NCI-H1417 treated with DMSO at 0.1 percent for 48 hours (cell line): ENCODE measurements around the gene PLIN1.

Experiments
- DNase-seq: peaks from one replicate; lab custom pipeline; 2025; lab: John Stamatoyannopoulos, UW

The PLIN1 gene

GRCh38 chr15:89652131-89652530, 27.0 kb downstream of the PLIN1 start:
- no peak for DNase-seq

DNA sequence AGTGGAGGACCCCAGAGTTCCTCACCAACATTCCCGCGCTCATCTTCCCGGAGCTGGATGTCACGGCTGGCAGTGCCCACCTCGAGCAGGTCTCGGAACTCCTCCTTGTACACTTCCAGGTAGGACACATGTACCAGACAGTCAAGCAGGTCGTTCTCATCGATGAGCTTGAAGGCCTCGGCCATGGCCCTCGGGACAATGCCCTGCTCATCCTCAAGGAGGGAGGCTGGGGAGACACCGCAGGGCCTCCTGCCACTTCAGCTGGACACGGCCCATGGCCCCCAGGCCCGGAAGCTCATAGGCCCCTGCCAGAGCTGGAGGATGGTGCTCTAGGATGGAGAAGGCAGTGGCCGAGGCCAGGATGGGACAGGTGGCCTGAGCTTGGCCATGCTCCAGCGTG, 29.5 kb downstream of the PLIN1 start:
- DNase-seq: no peak

DNA sequence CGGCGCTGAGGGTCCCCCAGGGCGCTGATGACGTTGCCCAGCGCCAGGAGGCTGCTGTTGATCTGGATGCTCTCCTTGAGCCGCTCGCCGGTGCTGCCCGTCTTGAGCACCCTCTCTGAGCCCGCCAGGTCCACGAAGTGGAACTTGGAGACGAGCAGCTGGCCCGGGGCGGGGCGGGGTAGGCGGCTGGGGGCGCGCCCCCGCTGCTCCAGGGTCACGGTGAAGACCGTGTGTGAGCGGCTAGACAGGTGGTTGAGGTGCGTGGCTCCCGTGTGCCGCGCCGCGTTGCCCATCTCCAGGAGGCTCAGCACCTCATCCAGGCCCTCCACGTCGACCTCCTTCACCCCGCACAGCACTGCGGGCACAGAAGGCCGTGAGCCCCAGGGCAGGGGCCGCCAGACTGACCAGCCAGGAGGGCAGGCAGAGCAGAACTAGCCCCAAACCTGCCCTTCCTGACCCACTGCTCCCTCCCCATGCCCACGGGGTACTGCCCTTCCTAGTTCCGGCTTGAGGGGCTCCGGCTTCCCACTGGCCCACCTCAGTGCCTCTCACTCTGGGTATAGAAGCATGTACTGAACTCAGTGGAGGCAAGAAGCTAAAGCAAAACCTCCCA, 30.0 kb downstream of the PLIN1 start:
- no peak for DNase-seq

DNA sequence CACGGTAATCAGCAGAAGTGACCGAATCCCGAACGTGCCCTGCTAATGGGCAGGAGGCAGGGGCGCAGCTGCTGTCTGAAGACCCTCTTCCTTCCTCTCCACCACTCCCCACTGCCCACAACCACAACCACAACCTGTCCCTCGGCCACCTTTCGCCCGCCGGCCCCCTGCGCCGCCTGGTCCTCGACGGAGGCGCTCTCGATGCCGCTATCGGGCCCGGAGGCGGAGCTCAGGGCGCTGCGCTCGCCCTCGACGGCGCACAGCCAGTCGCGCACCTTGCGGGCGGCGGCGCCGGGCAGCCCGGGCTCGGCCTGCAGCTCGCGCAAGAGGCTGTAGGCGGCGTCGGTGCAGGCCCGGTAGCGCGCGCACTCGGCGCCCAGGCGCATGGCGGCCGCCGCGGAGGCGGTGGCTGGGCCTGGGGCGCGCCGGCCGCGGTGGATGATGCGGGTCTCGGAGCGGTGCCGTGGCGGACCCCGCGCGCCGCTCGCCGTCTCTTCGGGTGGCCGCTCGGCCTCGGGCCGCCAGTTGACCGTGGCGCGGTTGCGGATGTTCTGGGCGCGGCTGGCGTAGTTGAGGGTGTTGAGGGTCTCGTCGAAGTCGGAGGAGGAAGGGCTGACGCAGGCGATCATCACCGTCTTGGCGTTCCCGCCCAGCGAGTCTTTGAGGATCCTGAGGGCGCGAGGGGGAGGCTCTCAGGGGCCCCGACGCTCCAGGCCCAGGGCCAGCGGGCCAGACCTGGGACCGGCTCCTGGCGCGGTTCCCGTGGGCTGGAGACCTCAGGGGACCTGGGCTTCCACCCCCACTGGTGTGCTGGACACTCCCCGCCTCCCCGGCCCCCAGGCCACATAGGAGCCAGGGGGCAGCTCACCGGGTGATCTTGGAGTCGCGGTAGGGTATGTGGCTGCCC, 30.8 kb downstream of the PLIN1 start:
- no peak for DNase-seq

DNA sequence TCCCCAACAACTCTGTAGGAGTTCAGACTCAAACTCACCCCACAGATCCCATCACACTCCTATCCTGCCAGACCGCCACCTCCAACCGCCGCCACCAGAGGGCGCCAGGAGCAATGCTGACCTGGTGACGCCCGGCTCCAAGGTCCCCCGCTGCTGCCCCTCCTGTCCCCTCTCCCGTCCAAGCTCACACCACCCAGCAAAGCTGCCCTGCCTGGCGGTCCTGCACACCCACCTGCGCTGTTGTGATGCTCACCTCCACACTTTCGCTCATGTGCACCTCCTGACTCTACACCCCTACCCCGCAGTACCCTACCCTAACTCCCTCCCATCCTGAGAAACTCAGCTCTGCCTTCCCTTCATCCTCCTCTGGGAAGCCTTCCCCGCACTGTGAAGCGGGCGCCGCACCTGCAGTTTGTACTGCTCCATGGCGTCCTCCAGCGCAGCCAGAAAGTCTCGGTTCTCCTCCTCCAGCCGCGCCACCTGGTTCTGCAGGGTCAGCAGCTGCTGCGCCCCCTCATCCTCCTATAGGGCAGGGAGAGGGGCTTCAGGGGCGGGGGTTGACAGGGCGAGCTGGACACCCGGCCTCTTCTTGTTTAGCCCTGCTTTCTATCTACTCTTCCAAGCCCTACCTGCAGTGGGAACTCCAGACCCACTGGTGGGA, 31.8 kb downstream of the PLIN1 start:
- no peak for DNase-seq

GRCh38 chr15:89646416-89647141, 32.6 kb downstream of the PLIN1 start:
- DNase-seq: no peak

DNA sequence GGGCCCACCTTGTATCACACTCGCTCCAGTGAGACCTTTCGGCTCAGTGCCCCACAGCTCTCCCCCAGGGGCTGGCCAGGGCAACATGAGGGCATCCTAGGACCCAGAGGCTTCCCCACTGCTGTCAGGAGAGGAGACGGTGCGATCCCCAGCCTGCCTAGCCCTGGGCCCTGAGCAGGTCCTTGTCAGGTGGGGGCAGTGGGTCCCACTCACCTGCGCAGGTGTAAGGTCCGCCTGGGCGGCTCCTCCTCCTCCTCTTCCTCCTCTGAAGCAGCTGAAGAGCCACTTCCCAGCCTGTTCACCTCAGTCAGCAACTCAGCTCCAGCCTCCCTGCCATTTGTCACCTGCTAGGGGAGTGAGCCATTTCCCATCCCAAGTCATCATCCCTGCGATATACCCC, 33.5 kb downstream of the PLIN1 start:
- DNase-seq: no peak

- DNase-seq: no peak
These were observed 37.1 kb downstream of the PLIN1 start for GRCh38 chr15:89642106-89642505.

GRCh38 chr15:89641053-89641452, 38.1 kb downstream of the PLIN1 start:
- no peak for DNase-seq

GRCh38 chr15:89640245-89640644, 38.9 kb downstream of the PLIN1 start:
- DNase-seq: no peak

GRCh38 chr15:89633585-89633984, 45.6 kb downstream of the PLIN1 start:
- no peak for DNase-seq

DNA sequence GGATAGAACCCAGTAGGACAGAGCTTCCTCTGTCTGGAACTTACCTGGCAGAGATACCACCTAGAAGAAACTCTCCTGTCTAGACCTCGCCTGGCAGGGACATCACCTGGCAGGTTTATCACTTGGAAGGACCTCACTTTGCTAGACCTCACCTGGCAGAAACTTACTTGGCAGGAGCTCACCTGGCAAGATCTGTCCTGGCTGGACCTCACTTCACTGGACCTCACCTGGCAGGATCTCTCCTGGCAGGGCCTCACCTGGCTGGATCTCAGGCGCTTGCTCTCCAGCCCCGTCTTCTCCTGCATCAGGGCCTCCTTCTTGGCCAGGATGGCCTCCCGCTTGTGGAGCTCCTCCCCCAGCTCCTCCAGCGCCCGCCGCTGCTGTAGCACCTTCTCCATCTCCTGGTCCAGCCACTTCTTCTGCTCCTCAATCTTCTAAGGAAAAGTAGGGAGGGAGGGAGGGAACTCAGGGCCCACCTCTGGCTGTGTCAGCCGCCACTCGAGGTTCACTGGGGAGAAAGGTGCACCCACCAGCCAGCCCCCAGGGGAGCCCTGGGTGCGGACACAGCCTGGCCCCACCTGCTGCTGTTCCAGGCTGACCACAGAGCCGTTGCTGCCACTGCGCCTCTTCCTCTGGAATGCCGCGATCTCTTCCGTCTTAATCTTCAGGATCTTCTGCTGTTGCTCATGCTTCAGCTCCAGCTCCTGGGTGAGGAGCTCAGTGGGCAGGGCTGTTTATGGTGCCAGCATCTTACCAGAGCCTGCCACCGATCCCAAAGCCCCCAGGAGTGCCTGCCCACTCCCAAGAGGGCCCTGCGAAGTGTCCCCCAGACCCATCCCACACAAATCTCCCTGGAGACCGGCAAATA, 46.4 kb downstream of the PLIN1 start:
- DNase-seq: no peak

DNA sequence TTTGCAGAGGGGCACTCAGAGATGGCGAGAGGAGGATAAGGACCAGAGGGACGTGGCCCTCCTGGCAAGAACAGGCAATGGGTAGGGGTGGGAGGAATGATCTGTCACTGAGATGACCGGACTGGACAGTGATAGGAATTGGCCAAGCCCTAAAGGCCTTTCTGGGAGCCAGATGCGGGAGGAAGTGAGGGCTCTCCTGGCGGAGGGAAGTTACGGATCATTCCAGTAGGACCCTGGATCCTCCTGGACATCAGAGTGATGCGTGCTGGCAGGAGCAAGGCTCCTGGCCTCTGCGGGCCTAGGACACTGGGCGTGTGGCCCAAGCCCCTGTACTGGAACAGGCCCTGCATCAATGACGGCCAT, 47.3 kb downstream of the PLIN1 start:
- DNase-seq: no peak

DNA sequence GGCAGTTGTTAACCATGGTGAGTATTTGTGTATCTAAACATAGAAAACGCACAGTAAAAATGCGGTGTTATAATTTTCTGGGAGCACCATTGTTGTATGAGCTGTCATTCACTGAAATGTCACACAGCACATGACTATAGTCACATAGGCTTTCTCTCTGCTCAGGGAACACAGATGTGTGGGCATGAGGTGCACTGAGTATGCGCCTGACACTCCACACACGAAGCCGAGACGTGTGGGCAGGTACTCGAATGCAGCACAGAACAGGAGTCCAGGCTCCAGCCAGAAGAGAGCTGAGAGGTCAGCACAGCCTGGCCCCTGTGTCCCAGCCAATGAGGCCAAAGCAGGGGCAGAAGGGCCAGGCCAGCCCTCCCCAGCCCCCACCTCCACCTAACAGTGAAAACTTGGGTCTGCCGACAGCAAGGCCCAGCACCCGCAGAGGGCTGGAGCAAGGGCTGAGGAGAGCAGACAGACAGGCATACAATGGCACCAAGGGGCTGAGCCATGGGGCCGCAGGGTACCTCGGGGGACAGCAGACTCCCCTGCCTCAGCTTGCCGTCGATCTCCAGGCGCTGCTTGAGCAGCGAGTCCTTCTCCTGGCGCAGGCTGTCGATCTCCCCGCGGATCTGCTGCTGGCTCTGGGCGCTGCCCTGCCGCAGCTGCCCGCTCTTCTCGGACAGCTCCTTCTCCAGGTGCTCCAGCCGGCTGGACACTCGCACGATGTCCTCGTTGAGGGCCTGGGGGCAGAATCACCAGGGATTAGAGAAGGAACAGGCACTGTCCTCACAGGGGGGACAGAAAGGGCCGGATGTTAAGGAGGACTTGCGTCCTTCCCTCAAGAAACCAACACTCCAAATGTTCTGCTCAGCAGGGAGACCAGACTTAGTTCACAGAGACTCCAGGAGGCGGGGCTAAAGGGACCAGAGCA, 47.9 kb downstream of the PLIN1 start:
- DNase-seq: no peak

DNA sequence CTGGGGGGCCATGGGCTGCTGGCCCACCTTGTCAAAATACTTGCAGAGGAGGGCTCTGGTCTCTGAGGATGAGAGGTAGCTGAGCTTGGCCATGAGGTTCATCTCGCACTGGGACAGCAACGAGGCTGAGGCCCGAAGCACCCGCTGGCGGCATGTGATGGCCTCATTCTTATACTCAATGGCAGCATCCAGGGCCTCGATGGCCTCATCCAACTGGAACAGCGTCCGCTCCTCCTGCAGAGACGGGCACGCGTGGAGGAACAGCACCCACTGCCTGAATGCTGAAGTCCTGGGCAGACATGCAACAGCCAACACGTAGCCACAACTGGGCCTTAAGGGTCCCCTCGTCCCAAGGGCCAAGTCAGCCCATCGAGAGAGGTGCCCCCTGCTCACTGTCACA, 48.9 kb downstream of the PLIN1 start:
- DNase-seq: no peak

DNA sequence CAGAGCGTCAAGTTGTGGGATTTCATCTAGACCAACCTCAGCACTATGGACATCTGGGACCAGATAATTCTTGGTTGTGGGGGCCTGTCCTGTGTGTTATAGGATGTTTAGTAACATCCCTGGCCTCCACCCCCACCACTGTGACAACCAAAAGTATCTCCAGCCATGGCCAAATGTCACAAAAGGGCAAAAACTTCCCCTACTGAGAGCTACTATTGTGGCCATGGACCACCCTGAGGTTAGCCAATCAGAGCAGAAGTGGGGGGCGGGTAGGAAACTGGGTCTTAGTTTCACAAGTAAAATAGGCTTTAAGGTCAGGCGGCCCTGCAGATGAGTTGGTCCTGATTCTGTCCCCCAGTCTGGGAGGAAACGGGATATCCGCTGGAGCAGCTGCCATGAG, 49.3 kb downstream of the PLIN1 start:
- no peak for DNase-seq

DNA sequence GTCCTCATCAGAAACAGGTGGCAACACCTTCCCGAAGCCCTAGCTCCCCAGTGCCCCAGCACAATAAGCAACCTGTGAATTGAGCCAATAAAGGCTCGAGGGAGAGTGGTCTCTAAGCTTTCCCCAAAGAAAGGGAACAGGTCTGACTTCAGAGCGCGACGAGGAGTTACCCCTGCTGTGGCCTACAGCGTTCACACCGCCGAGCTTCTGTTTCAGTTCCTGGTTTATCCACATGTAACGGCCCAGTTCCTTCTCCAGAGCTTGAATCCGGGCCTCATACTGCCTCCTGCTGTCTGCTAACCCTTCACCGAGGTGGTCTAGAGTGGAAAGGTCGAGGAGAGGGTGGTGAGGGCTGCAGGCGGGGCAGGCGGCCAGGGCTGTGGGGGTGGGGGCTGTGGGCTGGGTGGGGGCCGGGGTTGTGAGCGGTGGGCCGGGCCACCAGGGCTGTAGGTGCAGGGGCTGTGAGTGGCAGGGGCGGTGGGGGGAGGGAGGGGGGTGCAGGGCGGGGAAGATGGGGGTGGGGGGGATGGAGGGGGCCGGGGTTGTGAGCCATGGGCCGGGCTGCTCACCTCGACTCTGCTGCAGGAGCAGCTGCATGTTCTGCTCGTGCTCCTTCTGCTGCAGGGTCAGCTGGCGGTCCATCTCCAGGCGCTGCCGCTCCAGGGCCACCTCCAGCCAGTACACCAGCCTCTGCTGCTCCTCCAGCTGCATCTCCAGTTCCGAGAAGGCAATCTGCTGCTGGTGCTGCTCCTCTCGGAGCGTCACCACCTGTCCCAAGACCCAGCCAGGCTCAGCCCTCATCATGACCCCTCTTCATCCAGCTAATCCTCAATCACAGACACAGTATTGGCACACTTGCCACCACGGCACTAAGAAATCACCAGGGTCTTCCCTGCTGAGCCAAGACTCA, 50.1 kb downstream of the PLIN1 start:
- no peak for DNase-seq

DNA sequence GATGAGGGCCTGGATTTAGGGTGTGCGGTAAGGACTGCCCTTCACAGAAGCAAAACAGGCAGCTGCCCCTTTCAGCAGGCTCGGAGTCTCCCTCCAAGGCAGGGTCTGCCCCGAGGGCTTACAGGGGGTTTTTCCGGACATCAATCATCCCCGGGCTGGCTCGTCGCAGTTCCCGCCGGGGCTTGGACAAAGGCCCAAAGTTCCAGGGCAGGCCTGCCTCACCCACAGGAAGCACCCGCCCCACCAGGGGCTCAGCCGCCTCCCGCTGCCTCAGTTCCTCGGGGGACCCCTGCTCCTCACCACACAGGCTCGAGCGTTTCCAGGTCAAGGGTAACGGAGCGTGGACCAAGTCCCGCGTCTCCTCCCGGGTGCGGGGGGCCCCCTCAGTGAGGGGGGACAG, 50.9 kb downstream of the PLIN1 start:
- no peak for DNase-seq

DNA sequence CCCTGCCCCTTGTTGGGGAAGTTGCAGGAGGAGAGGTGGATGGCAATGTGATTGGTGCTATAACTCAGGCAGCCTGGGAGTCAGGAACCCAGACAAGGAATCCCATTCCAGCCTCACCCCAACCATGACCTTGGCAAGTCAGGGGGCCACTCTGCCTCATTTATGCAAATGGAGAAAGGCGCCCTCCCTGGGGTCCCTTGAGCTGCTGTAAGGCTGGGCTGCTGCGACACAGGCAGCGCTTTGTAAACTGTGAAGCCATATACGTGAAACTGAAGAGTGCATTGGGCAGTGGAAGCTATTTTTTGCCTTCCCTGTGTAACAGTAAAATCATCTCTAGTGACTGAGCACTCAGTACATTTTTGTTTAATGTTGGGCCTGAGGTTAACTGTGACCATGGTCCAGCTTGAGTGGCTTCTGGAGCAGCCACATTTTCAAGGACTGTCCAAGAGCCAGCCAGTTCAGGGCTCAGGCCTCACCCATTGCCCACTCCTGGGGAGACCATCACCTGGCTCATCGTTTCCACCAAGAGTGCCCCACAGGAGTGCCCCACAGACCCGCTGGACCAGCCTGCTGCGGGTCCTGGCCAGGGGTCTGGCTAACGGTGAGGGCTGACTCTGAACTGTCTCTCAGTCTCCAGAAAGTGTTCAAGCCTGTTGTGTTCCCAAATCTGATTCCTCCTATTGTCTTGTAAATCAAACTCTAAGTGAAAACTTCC, 51.8 kb downstream of the PLIN1 start:
- no peak for DNase-seq
